OCI-LY7 (cell line): ENCODE measurements around the gene SRP9. TPM values are rescaled to one million over a fixed set of nuclear protein-coding genes. Genes with fewer than 3 reads are reported as not detected.
A peak's percentile ranks its signal among the peaks of the same experiment; 100 is the strongest.

ENCODE experiments used
- BruUV-seq: library from RNA; stranded (reverse); fragments of 400-500 nt; replicated peaks from 2 replicates; lab custom pipeline; 2021; lab: Mats Ljungman, UMichigan
- CTCF ChIA-PET: fragments of 300-600 bp; sonication (Branson Sonifier 250); formaldehyde crosslinking; loops from one replicate; lab custom pipeline; 2022; ENCODE audit warnings: antibody characterized with exemption; ENCODE audit not compliant: unreplicated experiment; lab: Charles Lee
- POLR2A ChIA-PET: fragments of 300-600 bp; sonication (Branson Sonifier 250); formaldehyde crosslinking; loops from one replicate; lab custom pipeline; 2022; ENCODE audit warnings: antibody characterized with exemption; lab: Charles Lee
- DNase-seq: peaks from one replicate; pipeline ENCODE4 v3.0.0-alpha.2; 2015; ENCODE audit warnings: low spot score
- H2AFZ ChIP-seq: fragments of 200-600 bp; sonication (generic), shearing (Covaris generic); 2 replicates; pipeline ENCODE4 v1.6.1; 2014; ENCODE audit warnings: mild to moderate bottlenecking, antibody characterized with exemption, low read length, moderate library complexity
- H3K27ac ChIP-seq: fragments of 200-600 bp; sonication (generic); 2 replicates; pipeline ENCODE4 v1.5.1; 2014; ENCODE audit warnings: mixed run types, low read depth, mild to moderate bottlenecking, moderate library complexity, low read length, inconsistent platforms; ENCODE audit not compliant: poor library complexity, severe bottlenecking
- H3K36me3 ChIP-seq: fragments of 200-600 bp; sonication (generic); 2 replicates; pipeline ENCODE4 v1.6.1; 2014; ENCODE audit warnings: mild to moderate bottlenecking, antibody characterized with exemption, low read length, moderate library complexity, mixed read lengths; ENCODE audit not compliant: insufficient read depth
- H3K4me1 ChIP-seq: fragments of 200-600 bp; sonication (generic); 2 replicates; pipeline ENCODE4 v1.5.1; 2014; ENCODE audit warnings: mild to moderate bottlenecking, low read length; ENCODE audit not compliant: insufficient read depth, poor library complexity, severe bottlenecking
- H3K4me2 ChIP-seq: fragments of 200-600 bp; sonication (generic); 2 replicates; pipeline ENCODE4 v1.6.1; 2014; ENCODE audit warnings: mild to moderate bottlenecking, low read length
- H3K4me3 ChIP-seq: fragments of 200-600 bp; sonication (generic); 2 replicates; pipeline ENCODE4 v1.5.1; 2014; ENCODE audit warnings: mild to moderate bottlenecking, low read depth, low read length; ENCODE audit not compliant: poor library complexity, severe bottlenecking
- H3K79me2 ChIP-seq: fragments of 200-600 bp; sonication (generic); 2 replicates; pipeline ENCODE4 v1.6.1; 2016; ENCODE audit warnings: low read depth, mild to moderate bottlenecking, low read length, moderate library complexity, mixed read lengths; ENCODE audit not compliant: insufficient read depth
- H3K9me2 ChIP-seq: fragments of 200-600 bp; sonication (generic); 2 replicates; pipeline ENCODE4 v1.6.1; 2016; ENCODE audit warnings: mild to moderate bottlenecking, low read length, mixed read lengths; ENCODE audit not compliant: insufficient read depth
- H3K9me3 ChIP-seq: fragments of 200-600 bp; sonication (generic); 2 replicates; pipeline ENCODE4 v1.6.1; 2014; ENCODE audit warnings: mild to moderate bottlenecking, mixed run types, low read length, mixed read lengths
- H4K20me1 ChIP-seq: fragments of 200-600 bp; sonication (generic); 2 replicates; pipeline ENCODE4 v1.6.1; 2014; ENCODE audit warnings: mild to moderate bottlenecking, antibody characterized with exemption, low read length, moderate library complexity, mixed read lengths; ENCODE audit not compliant: insufficient read depth
- EZH2phosphoT487 ChIP-seq: fragments of 200-600 bp; sonication (generic); IDR thresholded peaks from 2 replicates; pipeline ENCODE4 v1.6.1; 2018; ENCODE audit warnings: low read depth, borderline replicate concordance, mild to moderate bottlenecking, mixed run types, antibody characterized with exemption, low read length, moderate library complexity, mixed read lengths
- intact Hi-C: fragments of 100-400 bp; cut with micrococcal nuclease; formaldehyde crosslinking; loops from one replicate; pipeline ENCODE4 v1.10.0; 2022; ENCODE audit not compliant: unreplicated experiment
- total RNA-seq, 2 experiments: library from RNA; depleted of rRNA in 1 of 2; stranded (reverse); fragments of >200 nt in 1 of 2; shearing (Covaris generic) in 1 of 2; gene quantifications; 2 replicates each; pipeline ENCODE4 v1.2.3, GENCODE V29; 2014 to 2022
- TF ChIP-seq, protein P1 (sequence below): fragments of 200-600 bp; sonication (generic); conservative IDR thresholded peaks from 2 replicates; pipeline ENCODE4 v1.5.1; 2014; ENCODE audit warnings: mild to moderate bottlenecking, antibody characterized with exemption, low read length, moderate library complexity, mixed read lengths

Gene SRP9
- total RNA-seq, 2 experiments from 2014 or later, result 221 to 306 TPM

DNA sequence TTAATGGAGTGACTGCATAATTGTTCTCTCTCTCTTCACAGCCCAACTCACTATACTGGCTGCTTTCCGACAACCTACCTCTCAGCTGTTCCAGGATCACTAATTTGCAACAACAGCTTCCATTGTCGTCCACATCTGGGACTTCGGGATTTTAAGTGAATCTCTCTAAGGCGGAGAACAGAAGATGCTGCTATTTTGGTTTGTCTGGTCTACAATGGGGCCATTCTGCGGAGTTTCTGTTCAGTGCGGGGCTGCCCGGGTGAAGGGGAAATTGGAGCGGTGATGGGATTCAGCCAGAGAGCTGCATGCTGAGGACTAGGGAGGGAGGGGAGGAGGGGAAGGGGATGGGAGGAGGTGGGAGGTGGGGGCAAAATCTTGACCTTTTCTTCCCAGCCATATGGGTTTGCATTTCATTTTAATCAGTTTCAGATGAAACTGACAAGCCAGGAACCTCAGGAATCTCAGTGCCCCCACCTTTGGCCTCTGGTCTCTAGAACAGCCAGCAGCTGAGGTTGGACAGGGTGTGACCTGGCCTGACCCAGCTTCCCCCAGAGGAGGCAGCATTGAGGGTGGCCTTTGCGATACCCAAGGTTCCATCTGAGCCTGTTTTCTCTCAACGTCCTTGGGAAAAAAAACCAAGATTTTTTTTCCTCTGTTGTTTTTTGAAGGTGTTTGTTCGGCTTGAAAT lies 6.9 kb upstream of the SRP9 start:
- POLR2A ChIA-PET, result interaction anchor here (0.7 to 1.7 kb wide), 4 partner anchors 23 to 438 kb away, joined by 3 to 4 read pairs (median 3); no protein-coding TSS in a partner anchor

DNA sequence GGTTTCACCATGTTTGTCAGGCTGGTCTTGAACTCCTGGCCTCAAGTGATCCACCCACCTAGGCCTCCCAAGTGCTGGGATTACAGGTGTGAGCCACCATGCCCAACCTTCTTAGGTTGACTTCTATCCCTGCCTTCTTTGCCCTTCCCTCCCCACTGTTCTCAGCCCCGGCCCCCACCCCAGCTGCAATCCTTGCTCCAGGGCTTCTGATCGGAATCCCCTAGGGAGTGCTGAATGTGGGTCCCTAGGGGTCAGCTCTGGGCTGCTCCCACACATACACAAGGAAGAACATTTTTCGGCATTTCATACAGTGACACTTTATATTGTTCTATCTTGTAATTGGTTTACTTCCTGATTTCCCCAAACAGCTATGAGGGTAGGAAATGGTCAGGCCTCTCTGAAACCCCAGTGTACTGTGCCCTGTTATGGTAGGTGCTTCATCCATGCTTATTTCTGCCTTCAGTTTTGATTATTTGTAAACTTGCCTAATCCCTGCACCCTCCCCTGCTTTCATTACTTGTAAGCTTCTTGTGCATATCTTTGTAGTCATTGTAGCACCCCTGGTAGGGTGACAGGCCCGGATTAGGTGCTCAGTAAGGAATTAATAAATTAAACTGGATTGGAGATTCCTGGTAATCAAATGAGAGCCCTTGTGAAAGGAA lies 5.8 kb upstream of the SRP9 start:
- peak overlapping the region; percentile 38; the same call in 1 of the 2 replicates for H3K4me2 ChIP-seq
- no peak for DNase-seq
- H3K79me2 ChIP-seq, result peaks cover 6% of the 10 kb centered on the region; the same call in 1 of the 2 replicates
- H4K20me1 ChIP-seq, result no peaks in the 10 kb centered on the region
- peak overlapping the region; percentile 74 for H2AFZ ChIP-seq
- intact Hi-C loops, result loop anchor here (1.0 kb wide), 4 partner anchors 114 to 296 kb away; no protein-coding TSS in a partner anchor
- no peak overlapping the region for H3K27ac ChIP-seq
- H3K4me1 ChIP-seq, result peaks cover 53% of the 10 kb centered on the region
- ChIA-PET POLR2A (interaction anchor here (0.5 to 2.7 kb wide), 8 partner anchors 7 to 325 kb away, joined by 3 to 9 read pairs (median 4); no protein-coding TSS in a partner anchor), CTCF (interaction anchor here (0.6 to 1.8 kb wide), 5 partner anchors 110 to 304 kb away, joined by 3 to 5 read pairs (median 4); partner anchors contain the start of gene TMEM63A)
- no peaks in the 10 kb centered on the region for H3K36me3 ChIP-seq
- no peak for TF ChIP-seq EZH2phosphoT487
- TF ChIP-seq, protein P1, sequence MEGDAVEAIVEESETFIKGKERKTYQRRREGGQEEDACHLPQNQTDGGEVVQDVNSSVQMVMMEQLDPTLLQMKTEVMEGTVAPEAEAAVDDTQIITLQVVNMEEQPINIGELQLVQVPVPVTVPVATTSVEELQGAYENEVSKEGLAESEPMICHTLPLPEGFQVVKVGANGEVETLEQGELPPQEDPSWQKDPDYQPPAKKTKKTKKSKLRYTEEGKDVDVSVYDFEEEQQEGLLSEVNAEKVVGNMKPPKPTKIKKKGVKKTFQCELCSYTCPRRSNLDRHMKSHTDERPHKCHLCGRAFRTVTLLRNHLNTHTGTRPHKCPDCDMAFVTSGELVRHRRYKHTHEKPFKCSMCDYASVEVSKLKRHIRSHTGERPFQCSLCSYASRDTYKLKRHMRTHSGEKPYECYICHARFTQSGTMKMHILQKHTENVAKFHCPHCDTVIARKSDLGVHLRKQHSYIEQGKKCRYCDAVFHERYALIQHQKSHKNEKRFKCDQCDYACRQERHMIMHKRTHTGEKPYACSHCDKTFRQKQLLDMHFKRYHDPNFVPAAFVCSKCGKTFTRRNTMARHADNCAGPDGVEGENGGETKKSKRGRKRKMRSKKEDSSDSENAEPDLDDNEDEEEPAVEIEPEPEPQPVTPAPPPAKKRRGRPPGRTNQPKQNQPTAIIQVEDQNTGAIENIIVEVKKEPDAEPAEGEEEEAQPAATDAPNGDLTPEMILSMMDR, result no peak
- no TSS peak for BruUV-seq
- no peaks in the 10 kb centered on the region for H3K9me2 ChIP-seq
- no peak overlapping the region for H3K4me3 ChIP-seq
- no peaks in the 10 kb centered on the region for H3K9me3 ChIP-seq

More for the DNA sequence above, 6.9 kb upstream of the SRP9 start:
- no peaks in the 10 kb centered on the region for H4K20me1 ChIP-seq
- H3K4me1 ChIP-seq, result peaks cover 49% of the 10 kb centered on the region
- no TSS peak for BruUV-seq
- no peak for TF ChIP-seq EZH2phosphoT487
- TF ChIP-seq, protein P1, result no peak
- CTCF ChIA-PET, result interaction anchor here (1.1 to 1.3 kb wide), 2 partner anchors 112 to 122 kb away, joined by 3 to 4 read pairs; no protein-coding TSS in a partner anchor
- no peak overlapping the region for H3K27ac ChIP-seq
- intact Hi-C loops, result no loop called here
- no peaks in the 10 kb centered on the region for H3K9me3 ChIP-seq
- DNase-seq, result no peak
- H3K36me3 ChIP-seq, result no peaks in the 10 kb centered on the region
- no peaks in the 10 kb centered on the region for H3K79me2 ChIP-seq
- H3K4me3 ChIP-seq, result no peak overlapping the region
- no peak overlapping the region for H3K4me2 ChIP-seq
- H3K9me2 ChIP-seq, result no peaks in the 10 kb centered on the region
- H2AFZ ChIP-seq, result no peak overlapping the region
